ENCODE measurements around the gene PTPDC1.

The PTPDC1 gene

DNA sequence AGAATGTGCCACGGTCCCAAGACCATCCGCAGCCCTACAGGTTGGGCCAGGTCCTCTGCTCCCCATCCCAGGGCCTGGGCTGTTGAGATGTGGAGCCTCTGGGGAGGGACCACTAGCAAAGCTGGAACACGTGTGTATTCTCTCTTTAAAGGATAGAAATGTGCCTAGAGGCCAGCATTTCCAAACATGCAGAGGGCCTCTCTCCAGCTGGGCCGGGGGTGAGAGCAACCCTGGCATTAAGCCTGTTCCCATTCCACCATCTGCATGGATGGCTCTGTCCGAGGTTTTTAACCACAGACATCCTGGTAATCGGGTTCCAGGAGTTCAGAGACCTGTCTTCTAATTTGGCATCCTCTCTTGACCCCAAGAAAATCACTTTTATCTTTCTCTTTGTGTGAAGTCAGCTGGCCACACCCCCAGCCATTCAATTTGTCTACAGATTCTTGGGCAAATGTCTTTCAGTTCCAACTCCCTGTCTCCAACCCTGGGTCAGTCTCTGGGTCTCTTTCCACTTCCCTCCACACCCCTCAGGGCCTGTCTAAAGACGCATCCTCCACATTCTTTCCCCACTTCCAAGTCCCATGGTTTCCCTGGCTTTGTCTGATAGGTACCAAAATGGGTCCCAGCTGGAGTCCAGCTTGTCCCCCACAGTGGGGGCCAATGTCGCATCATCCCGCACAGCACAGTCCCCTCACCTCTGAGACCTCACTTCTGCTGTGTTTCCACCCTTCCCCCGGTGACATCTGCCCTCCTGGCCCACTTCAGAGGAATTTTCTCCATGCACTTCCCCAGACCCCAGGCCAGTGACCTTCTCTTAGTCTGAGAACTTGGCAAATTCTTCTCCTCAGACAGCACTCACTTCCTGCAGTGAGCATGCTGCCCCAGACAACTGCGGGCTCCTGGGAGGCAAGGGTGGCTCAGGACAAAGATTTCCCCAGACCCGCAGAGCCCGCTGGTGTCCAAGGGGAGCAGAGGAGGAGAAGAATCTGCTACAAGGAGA is 56.8 kb downstream of the PTPDC1 start:
- no peak for DNase-seq (ENCODE audit: low read depth in 2 of 2)

GRCh38 chr9:94142353-94142752 is 58.1 kb downstream of the PTPDC1 start:
- DNase-seq (ENCODE audit: low read depth in 2 of 2): no peak

DNA sequence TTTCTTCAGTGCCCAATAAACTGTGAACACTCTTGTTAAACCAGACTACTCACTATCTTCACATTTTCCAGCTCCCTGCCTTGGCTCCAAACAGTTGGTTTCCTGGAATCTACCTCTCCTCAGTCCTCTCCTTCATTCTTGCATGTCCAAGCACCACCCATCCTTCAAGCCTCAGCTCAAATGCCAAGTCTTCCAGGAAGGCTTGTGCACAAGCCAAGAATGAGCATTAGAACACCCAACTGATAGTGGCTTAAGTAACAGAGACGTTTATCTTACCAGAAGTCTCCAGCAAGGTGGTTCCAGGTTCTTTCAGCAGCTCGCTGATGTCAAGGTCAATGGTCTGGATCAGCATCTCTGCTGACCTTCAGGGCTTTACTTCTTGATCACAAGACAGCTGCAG is 60.1 kb downstream of the PTPDC1 start:
- DNase-seq (ENCODE audit: low read depth in 2 of 2): no peak

- no peak for DNase-seq (ENCODE audit: low read depth in 2 of 2)
These were observed 61.4 kb downstream of the PTPDC1 start for GRCh38 chr9:94145640-94146039.

DNA sequence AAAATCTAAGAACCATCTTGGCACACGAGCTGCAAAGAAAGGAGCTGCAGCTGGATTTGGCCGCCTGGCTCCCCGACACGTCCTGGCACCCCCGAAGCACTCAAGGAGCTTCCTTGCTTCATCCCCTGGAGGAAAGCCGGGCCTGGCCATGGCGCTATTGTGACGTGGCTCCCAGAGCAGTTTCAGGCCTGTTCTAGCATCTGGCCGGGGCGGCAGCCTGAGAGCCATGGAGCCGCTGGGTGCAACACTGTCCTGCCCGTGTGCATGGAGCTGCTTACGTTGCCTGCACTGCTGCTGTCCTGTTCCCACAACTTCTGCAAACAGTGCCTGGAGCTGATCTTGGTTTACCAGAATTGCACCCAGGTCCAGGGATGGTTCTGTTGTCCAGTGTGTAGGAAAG is 63.5 kb downstream of the PTPDC1 start:
- no peak for DNase-seq (ENCODE audit: low read depth in 2 of 2)

DNA sequence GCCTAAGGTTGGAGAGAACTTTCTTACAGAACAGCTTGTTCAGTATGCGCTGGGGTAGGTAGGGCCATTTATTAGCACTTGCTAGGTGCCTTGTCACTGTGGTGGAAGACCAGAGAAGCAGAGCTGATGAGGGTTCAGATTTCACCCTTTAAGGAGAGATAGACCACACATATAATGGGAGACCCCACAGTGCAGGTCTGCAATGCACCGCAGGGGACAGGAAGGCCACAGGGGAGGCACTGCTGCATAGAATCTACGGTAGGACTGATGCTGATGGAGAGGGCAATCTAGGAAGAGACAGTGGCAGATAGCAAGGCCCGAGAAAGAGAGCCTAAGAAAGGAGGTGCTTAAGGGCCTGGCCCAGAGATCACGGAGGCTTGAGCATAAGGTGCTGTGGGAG is 64.2 kb downstream of the PTPDC1 start:
- DNase-seq (ENCODE audit: low read depth in 2 of 2): no peak

DNA sequence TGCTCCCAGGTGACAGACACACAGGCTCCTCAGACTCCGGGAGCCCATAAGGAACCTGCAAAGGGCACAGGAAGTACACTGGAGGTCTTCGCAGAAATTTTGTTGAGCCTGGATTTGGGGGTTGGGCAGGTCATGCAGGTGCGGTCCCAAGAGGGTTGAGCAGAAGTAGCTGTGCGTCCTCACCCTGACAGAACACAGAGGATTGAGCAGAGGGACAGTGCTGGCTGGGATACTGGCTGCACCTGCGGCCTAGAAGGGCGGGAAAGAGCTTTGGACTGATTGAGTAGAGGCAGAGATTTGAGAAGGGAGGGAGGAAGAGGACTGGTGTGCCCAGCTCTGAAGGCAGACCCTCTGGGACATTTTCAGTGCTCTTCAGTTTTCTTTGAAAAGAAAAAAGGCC is 65.4 kb downstream of the PTPDC1 start:
- no peak for DNase-seq (ENCODE audit: low read depth in 2 of 2)

- no peak for DNase-seq (ENCODE audit: low read depth in 2 of 2)
These were observed 66.1 kb downstream of the PTPDC1 start for GRCh38 chr9:94150279-94150828.

GRCh38 chr9:94150890-94151650 is 66.8 kb downstream of the PTPDC1 start:
- DNase-seq (ENCODE audit: low read depth in 2 of 2): no peak

- DNase-seq (ENCODE audit: low read depth in 2 of 2): no peak
These were observed 69.6 kb downstream of the PTPDC1 start for GRCh38 chr9:94153905-94154304.

DNA sequence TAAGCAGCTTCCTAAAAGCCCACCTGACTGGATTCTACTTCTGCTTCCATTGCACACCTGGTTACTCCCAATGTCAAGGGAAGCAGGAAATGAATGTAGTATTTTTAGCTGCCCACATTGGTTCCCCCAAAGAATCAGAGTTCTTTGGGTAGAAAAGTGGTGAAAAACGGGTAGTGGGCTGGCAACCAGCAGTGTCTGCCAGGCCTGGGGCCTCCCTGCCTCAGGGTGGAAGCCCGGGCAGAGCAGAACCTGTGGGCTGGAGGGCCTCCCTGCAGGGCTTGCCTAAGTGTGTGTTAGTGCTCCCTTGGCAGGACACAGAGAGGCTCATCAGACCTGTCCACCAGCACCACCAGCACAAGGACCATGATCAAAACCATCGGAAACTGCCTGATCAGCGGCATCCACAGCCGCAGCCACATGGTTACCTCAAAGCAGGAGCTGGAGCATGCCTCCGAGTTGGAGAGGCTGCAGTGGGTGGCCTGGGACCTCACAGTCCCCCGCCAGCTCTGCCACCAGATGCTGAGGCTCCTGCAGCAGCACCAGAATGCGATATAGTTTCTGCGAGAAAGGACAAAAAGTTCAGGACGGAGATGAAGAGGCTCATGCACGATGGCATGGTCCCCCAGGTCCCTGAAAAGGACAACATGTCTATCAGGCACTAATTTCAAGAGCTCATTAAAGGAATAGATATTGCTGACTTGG is 72.2 kb downstream of the PTPDC1 start:
- no peak for DNase-seq (ENCODE audit: low read depth in 2 of 2)

DNA sequence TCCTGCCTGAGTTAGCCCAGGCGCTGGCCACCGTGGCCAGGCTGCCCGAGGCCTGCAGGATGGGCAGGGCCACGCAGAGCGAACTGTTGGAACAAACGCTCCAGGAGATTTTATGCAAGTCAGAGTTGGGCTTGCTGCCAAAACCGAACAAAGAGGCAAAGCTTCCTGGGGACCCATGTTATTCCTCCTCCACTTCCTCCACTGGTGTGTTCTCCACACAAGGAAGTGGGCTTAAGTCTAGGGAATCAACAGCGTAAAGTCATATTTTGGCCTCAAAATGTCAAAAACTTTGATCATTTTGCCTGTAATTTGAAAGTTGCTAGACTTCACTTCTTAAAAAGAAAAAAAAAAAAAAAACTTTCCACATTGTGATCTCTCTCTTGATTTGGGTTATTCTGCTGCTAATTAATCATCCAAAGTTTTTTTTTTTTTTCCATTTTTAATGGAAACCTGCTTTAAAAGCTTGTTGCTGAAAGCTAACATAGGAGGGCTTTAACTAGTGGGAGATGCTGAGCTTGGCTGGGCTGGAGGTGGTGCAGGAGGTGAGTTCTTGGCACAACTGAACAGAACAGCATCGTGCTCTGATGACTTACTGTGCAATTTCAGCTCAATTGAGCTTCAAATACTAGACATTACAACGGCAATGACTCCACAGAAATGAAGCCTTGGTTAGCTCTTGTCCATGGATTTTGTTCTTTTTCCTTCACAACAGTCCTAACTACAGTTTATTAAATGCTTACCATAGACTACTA is 73.0 kb downstream of the PTPDC1 start:
- no peak for DNase-seq (ENCODE audit: low read depth in 2 of 2)
